LHCN-M2 (cell line): Measurements from ENCODE around the gene IST1. TPM values are rescaled to one million over a fixed set of nuclear protein-coding genes. Genes with fewer than 3 reads are reported as not detected.

Experiments
- DNase-seq: peaks from one replicate; pipeline ENCODE4 v3.0.0-alpha.2; 2012; ENCODE audit warnings: low read depth
- total RNA-seq: library from RNA; depleted of rRNA; stranded (reverse); fragments of >200 nt; gene quantifications from 2 replicates; pipeline ENCODE4 v1.2.3, GENCODE V29; 2014; rRNA removed

IST1 gene
- total RNA-seq, 1 experiment from 2014 or later: 193 TPM

- peak; percentile 93 for DNase-seq
Measured at GRCh38 chr16:71961066-71962039, 66.0 kb downstream of the IST1 start.

GRCh38 chr16:71963125-71963875 is 68.0 kb downstream of the IST1 start:
- no peak for DNase-seq

- no peak for DNase-seq
Measured at GRCh38 chr16:71965223-71965622, 69.9 kb downstream of the IST1 start.

DNA sequence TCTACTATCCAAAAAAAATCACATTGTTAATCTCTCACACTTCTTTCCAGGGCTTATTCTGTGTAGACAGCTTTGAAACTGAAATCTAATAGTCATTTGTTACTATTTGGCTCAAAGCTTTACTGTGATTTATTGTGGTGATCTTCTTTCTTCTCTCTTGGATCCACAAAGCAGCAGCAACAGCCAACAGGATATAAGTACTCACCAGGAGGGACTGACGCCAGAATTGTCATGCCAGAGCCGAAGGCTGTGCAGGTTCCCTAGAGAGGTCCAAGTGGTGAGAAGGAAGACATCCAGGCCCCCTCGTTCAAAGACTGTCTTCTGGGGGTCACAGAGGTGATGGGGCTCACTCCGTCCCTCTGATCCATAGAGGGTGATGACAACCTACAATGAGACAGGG is 71.6 kb downstream of the IST1 start:
- no peak for DNase-seq

DNA sequence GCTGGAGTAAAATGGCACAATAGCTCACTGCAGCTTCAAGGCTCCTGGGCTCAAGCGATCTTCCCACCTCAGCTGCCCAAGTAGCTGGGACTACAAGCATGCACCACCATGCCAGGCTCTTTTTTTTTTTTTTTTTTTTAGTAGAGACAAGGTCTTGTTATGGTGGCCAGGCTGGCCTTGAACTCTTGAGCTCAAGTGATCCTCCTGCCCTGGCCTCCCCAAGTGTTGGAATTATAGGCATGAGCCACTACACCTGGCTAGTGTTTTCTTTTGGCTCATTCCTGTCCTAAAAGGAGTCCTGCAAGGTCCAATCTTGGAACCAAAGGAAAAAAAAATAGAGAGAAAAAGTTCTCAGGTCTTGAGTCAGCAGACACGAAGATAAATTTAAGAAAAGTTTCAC is 74.0 kb downstream of the IST1 start:
- DNase-seq: no peak

- no peak for DNase-seq
Measured at GRCh38 chr16:71971571-71971970, 76.2 kb downstream of the IST1 start.

DNA sequence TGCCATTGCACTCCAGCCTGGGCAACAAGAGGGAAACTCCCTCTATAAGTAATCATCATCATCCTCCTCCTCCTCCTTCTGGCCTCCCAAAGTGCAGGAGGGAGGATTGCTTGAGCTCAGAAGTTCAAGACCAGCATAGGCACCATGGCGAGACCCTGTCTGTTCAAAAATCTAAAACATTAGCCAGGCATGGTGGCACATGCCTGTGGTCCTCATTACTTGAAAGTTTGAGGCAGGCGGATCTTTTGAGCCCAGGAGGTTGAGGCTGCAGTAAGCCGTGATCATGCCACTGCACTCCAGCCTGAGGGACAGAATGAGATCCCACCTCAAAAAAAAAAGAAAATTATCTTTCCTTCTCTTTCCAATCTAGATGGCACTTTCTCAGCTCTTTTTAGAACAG is 77.0 kb downstream of the IST1 start:
- DNase-seq: no peak

DNA sequence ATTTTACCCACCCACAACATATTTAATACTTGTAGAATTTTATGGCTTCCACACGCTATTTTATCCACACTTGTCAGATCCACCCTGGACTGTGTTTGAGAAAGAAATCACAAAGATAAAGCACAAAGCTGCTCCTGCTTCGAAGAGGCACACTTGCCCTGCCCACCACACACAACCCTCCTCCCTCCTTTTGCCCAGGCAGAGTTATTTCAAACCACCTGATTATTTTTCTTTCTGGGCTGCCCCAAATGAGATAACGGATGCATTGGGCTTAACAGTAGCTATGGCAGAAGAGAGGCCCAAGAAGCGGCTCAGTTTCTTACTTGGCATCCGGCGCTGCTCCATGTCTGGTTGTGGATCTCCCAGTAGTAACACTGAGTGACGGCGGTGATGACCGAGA is 77.7 kb downstream of the IST1 start:
- DNase-seq: no peak

DNA sequence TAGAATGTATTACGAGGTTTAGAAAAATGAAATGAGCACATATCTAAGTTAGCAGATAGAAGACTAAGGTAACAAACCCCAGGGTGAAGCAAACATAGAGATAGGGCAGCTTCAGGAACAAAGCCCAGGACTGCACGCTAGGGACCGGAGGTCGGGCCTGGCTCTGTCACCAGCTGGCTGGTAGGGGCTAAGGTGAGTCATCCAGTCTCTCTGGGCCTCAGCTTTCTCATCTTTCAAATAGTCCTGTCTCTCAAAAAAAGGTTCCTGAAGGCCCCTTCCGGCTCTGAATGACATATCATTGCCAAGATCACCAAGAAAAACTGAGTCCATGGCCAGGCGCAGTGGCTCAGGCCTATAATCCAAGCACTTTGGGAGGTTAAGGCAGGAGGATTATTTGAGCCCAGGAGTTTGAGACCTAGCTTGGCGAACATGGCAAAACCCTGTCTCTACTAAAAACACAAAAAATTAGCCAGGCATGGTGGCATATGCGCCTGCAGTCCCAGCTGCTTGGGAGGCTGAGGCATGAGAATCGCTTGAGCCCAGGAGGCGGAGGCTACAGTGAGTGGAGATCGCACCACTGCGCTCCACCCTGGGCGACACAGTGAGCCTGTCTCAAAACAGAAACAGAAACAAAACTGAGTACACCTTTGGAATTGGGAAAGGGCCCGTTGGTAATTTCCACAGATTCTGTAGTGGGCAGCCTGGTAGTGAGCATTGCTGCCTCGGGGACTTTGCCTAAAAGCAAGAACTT is 78.9 kb downstream of the IST1 start:
- DNase-seq: no peak

Other genes with a start within 250 kb of the IST1 start
- gene PHLPP2, start 170.8 kb upstream of the IST1 start, total RNA-seq: 9.3 and 10.3 TPM in 2 replicates
- 59.8 and 62.1 TPM in 2 replicates for gene AP1G1, start 86.7 kb upstream of the IST1 start, total RNA-seq
- gene ATXN1L, start 49.6 kb upstream of the IST1 start, total RNA-seq: 7.3 and 11.5 TPM in 2 replicates
- gene ZNF821, start 11.3 kb upstream of the IST1 start, total RNA-seq: 6.6 and 7.4 TPM in 2 replicates
- gene PKD1L3, start 104.9 kb downstream of the IST1 start, total RNA-seq: 0.06 TPM in 1 of 2 replicates, not detected in the other
- 5.3 and 7.6 TPM in 2 replicates for gene DHODH, start 113.2 kb downstream of the IST1 start, total RNA-seq
- gene HP, start 159.0 kb downstream of the IST1 start, total RNA-seq: not detected in 2 replicates
- gene HPR, start 167.7 kb downstream of the IST1 start, total RNA-seq: not detected in 2 replicates
- gene TXNL4B, start 198.1 kb downstream of the IST1 start, total RNA-seq: 8.1 and 10.3 TPM in 2 replicates
- gene DHX38, start 198.3 kb downstream of the IST1 start, total RNA-seq: 36.5 and 46.3 TPM in 2 replicates